Measurements from ENCODE around the gene CLEC3B.

DNA sequence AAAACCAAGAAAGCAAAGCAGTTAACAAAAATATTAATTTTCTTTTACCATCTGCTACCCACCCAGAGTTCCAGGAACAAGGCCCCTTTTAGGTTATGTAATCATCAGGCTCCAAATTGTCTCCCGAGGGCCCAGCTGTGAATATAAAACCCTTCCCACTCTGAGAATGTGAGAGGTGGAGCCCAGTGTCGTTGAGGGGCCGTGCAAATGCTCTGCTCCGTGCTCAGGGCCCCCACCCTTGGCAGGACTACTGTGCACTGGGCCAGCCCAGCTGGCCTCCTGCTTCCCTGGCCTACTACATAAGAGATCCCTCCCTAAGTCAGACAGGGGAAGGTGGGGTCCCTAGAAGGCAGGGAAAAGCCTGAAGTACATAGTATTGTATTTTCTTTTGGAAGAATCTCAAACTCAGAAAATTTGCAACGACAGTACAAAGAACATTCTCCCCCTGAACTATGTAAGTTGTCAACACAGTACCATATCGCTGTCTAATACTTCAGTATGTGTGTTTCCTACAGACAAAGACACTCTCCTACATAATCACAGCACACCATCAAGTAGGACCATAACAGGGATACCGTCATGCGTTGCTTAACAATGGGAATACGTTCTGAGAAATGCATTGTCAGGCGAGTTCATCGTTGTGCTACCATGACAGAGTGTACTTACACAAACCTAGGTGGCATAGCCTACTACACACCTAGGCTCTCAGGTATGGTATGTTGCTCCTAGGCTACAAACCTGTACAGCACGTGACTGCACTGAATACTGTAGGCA lies 4.4 kb upstream of the CLEC3B start:
- no peak for TF ChIP-seq POLR2A (IDR thresholded peaks at IDR 0.05)
- TF ChIP-seq CTCF (IDR thresholded peaks at IDR 0.05), result no peak
